Stimulated activated CD4-positive, alpha-beta T cell treated with anti-CD3 and anti-CD28 coated beads, TNF-alpha, amount 100 ng/mL, for 1 hour (primary cell): Measurements from ENCODE around the gene CLN5.
"Not testable (repeated sequence)": the region's sequence is repeated elsewhere in the genome, so short reads cannot be mapped to it uniquely, and the experiment has no call there.

ENCODE experiments used
- DNase-seq, 3 donors: peaks; one replicate each; pipeline ENCODE4 v3.0.0-alpha.2; 2020; ENCODE audit warnings: low read depth in 3 of 3, low spot score in 1 of 3

CLN5 gene

GRCh38 chr13:76975863-76976262 is 16.0 kb upstream of the CLN5 start:
- no peak for DNase-seq

GRCh38 chr13:76976490-76976889 is 15.4 kb upstream of the CLN5 start:
- DNase-seq, result no peak

GRCh38 chr13:76976929-76977328 is 15.0 kb upstream of the CLN5 start:
- no peak for DNase-seq

- DNase-seq, result peak; percentile 47 to 87 (median 69)
Observed at GRCh38 chr13:76980075-76980718, 11.7 kb upstream of the CLN5 start.

GRCh38 chr13:76982061-76982460 is 9.8 kb upstream of the CLN5 start:
- DNase-seq, result no peak

GRCh38 chr13:76983676-76984075 is 8.2 kb upstream of the CLN5 start:
- no peak for DNase-seq

GRCh38 chr13:76991432-76991795 is 467 bp upstream of the CLN5 start:
- DNase-seq, result peak in 2 of 3 donors; percentile 30 to 38

GRCh38 chr13:76992548-76993001 is 694 bp downstream of the CLN5 start:
- DNase-seq, result no peak

GRCh38 chr13:76993021-76993420 is 1.1 kb downstream of the CLN5 start:
- no peak for DNase-seq

GRCh38 chr13:76993473-76993872 is 1.6 kb downstream of the CLN5 start:
- no peak for DNase-seq

- DNase-seq, result no peak
Observed at GRCh38 chr13:76994281-76994680, 2.4 kb downstream of the CLN5 start.

- DNase-seq, result no peak
Observed at GRCh38 chr13:77000475-77000874, 8.6 kb downstream of the CLN5 start.

GRCh38 chr13:77001540-77001939 is 9.7 kb downstream of the CLN5 start:
- DNase-seq, result no peak

- DNase-seq, result no peak
Observed at GRCh38 chr13:77001963-77002587, 10.2 kb downstream of the CLN5 start.

- no peak for DNase-seq
Observed at GRCh38 chr13:77002590-77003190, 10.8 kb downstream of the CLN5 start.

- DNase-seq, result not testable (repeated sequence)
Observed at GRCh38 chr13:77008337-77008736, 16.5 kb downstream of the CLN5 start.

GRCh38 chr13:77009011-77009410 is 17.1 kb downstream of the CLN5 start:
- no peak for DNase-seq

GRCh38 chr13:77009719-77010118 is 17.8 kb downstream of the CLN5 start:
- DNase-seq, result not testable (repeated sequence)

- no peak for DNase-seq
Observed at GRCh38 chr13:77013853-77014542, 22.1 kb downstream of the CLN5 start.

- DNase-seq, result no peak
Observed at GRCh38 chr13:77014906-77015685, 23.2 kb downstream of the CLN5 start.

GRCh38 chr13:77016251-77016812 is 24.5 kb downstream of the CLN5 start:
- DNase-seq, result no peak
